ENCODE results near the gene BBX.

Gene BBX

GRCh38 chr3:107600780-107601179, 78.0 kb downstream of the BBX start:
- no peak for DNase-seq (ENCODE audit: low spot score)

- DNase-seq (ENCODE audit: low spot score), result peak; percentile 46
Measured at GRCh38 chr3:107604057-107604822, 81.5 kb downstream of the BBX start.

GRCh38 chr3:107611775-107612469, 89.2 kb downstream of the BBX start:
- DNase-seq (ENCODE audit: low spot score), result no peak

- no peak for DNase-seq (ENCODE audit: low spot score)
Measured at GRCh38 chr3:107612664-107613084, 89.9 kb downstream of the BBX start.

GRCh38 chr3:107619549-107619948, 96.8 kb downstream of the BBX start:
- DNase-seq (ENCODE audit: low spot score), result no peak

GRCh38 chr3:107620534-107620933, 97.8 kb downstream of the BBX start:
- DNase-seq (ENCODE audit: low spot score), result no peak

GRCh38 chr3:107621465-107621864, 98.7 kb downstream of the BBX start:
- DNase-seq (ENCODE audit: low spot score), result no peak

GRCh38 chr3:107627962-107628542, 105.3 kb downstream of the BBX start:
- no peak for DNase-seq (ENCODE audit: low spot score)

- DNase-seq (ENCODE audit: low spot score), result no peak
Measured at GRCh38 chr3:107629566-107629965, 106.8 kb downstream of the BBX start.

GRCh38 chr3:107630779-107631178, 108.0 kb downstream of the BBX start:
- no peak for DNase-seq (ENCODE audit: low spot score)

GRCh38 chr3:107632576-107632975, 109.8 kb downstream of the BBX start:
- DNase-seq (ENCODE audit: low spot score), result no peak

GRCh38 chr3:107633327-107634098, 110.8 kb downstream of the BBX start:
- DNase-seq (ENCODE audit: low spot score), result no peak

- DNase-seq (ENCODE audit: low spot score), result no peak
Measured at GRCh38 chr3:107634099-107634489, 111.3 kb downstream of the BBX start.

- DNase-seq (ENCODE audit: low spot score), result no peak
Measured at GRCh38 chr3:107637416-107638183, 114.8 kb downstream of the BBX start.

- peak; percentile 32 for DNase-seq (ENCODE audit: low spot score)
Measured at GRCh38 chr3:107641572-107642307, 119.0 kb downstream of the BBX start.

GRCh38 chr3:107643038-107643883, 120.5 kb downstream of the BBX start:
- no peak for DNase-seq (ENCODE audit: low spot score)

- DNase-seq (ENCODE audit: low spot score), result no peak
Measured at GRCh38 chr3:107644631-107645030, 121.9 kb downstream of the BBX start.

- DNase-seq (ENCODE audit: low spot score), result no peak
Measured at GRCh38 chr3:107650788-107651187, 128.0 kb downstream of the BBX start.

GRCh38 chr3:107651782-107652181, 129.0 kb downstream of the BBX start:
- no peak for DNase-seq (ENCODE audit: low spot score)

- DNase-seq (ENCODE audit: low spot score), result no peak
Measured at GRCh38 chr3:107654218-107654617, 131.5 kb downstream of the BBX start.
